Activated T-cell treated with anti-CD3 and anti-CD28 coated beads, Interleukin-2, amount 50 U/mL, for 24 hours (primary cell): Measurements from ENCODE around the gene ABLIM1.

Experiments used
- DNase-seq: peaks from one replicate; pipeline ENCODE4 v3.0.0-alpha.2; 2020
- H3K27ac Mint-ChIP-seq: 2 replicates; pipeline ENCODE4 v1.8.0; 2020; ENCODE audit warnings: mild to moderate bottlenecking, mixed read lengths
- H3K27me3 Mint-ChIP-seq: 2 replicates; pipeline ENCODE4 v1.8.0; 2020; ENCODE audit warnings: mixed read lengths
- H3K36me3 Mint-ChIP-seq: 2 replicates; pipeline ENCODE4 v1.8.0; 2020; ENCODE audit warnings: low read depth, mixed read lengths
- H3K4me1 Mint-ChIP-seq: 2 replicates; pipeline ENCODE4 v1.8.0; 2020; ENCODE audit warnings: low read depth, mixed read lengths
- H3K4me3 Mint-ChIP-seq: 2 replicates; pipeline ENCODE4 v1.8.0; 2020; ENCODE audit warnings: mild to moderate bottlenecking, moderate library complexity, mixed read lengths
- H3K9me3 Mint-ChIP-seq: 2 replicates; pipeline ENCODE4 v1.8.0; 2020; ENCODE audit warnings: mixed read lengths

ABLIM1 gene

GRCh38 chr10:114517368-114518250 is 140.5 kb downstream of the ABLIM1 start:
- Mint-ChIP-seq H3K9me3 (no peaks in the 10 kb centered on the region), H3K4me3 (peak overlapping the region; percentile 62), H3K36me3 (peaks cover 6% of the 10 kb centered on the region), H3K27ac (peak overlapping the region; percentile 91), H3K27me3 (no peaks in the 10 kb centered on the region), H3K4me1 (peaks cover 98% of the 10 kb centered on the region)
- DNase-seq, result no peak

DNA sequence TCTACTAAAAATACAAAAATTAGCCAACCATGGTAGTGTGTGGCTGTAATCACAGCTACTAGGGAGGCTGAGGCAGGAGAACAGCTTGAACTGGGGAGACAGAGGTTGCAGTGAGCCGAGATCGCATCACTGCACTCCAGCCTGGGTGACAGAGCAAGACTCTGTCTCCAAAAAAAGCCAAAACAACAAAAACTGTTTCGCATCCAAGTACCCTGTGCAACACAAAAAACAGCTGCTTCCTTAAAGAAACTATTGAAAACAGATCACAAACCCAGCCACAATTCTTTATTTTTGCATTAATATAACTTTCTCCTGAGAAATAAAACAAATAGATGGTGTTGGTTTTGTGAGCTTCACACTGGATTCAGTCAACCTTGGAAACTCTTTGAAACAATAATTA is 141.7 kb downstream of the ABLIM1 start:
- peaks cover 98% of the 10 kb centered on the region for H3K4me1 Mint-ChIP-seq
- no peak overlapping the region for H3K4me3 Mint-ChIP-seq
- no peaks in the 10 kb centered on the region for H3K9me3 Mint-ChIP-seq
- no peak for DNase-seq
- H3K27ac Mint-ChIP-seq, result peak overlapping the region; percentile 91
- H3K27me3 Mint-ChIP-seq, result no peaks in the 10 kb centered on the region
- H3K36me3 Mint-ChIP-seq, result peaks cover 13% of the 10 kb centered on the region

DNA sequence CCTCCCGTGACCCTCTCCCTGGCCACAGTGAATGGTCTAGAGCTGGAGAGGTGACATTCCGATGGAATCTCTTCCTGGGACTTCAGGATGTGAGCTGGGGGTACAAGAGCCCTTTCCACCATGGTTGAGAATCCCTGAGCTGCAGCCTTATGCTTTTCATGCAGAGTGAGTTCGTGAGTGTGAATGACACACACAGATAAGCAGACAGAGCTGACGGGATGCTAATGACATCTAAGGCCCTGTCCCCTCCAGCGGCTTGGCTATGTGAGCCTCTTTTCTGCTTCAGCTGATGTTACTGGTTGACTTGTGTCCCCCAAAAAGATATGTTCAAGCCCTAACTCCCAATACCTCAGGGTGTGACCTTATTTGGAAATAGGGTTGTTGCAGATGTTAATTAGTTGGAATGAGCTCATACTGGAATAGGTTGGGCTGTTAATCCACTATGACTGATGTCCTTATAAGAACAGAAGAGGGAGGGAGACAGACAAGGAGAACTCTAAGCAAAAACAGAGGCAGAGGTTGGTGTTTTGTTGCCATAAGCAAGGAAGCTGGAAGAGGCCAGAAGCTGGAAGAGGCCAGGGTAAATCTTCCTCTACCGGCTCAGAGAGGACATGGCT is 142.7 kb downstream of the ABLIM1 start:
- Mint-ChIP-seq H3K4me3 (peak overlapping the region; percentile 27), H3K36me3 (peaks cover 10% of the 10 kb centered on the region), H3K27ac (peak overlapping the region; percentile 91), H3K9me3 (no peaks in the 10 kb centered on the region), H3K4me1 (peaks cover 96% of the 10 kb centered on the region), H3K27me3 (no peaks in the 10 kb centered on the region)
- no peak for DNase-seq

- peaks cover 93% of the 10 kb centered on the region for H3K4me1 Mint-ChIP-seq
- H3K36me3 Mint-ChIP-seq, result peaks cover 21% of the 10 kb centered on the region
- H3K4me3 Mint-ChIP-seq, result peak overlapping the region; percentile 71
- H3K27ac Mint-ChIP-seq, result peak overlapping the region; percentile 91
- no peaks in the 10 kb centered on the region for H3K27me3 Mint-ChIP-seq
- H3K9me3 Mint-ChIP-seq, result no peaks in the 10 kb centered on the region
- DNase-seq, result no peak
These were observed 144.7 kb downstream of the ABLIM1 start for GRCh38 chr10:114513381-114513792.

DNA sequence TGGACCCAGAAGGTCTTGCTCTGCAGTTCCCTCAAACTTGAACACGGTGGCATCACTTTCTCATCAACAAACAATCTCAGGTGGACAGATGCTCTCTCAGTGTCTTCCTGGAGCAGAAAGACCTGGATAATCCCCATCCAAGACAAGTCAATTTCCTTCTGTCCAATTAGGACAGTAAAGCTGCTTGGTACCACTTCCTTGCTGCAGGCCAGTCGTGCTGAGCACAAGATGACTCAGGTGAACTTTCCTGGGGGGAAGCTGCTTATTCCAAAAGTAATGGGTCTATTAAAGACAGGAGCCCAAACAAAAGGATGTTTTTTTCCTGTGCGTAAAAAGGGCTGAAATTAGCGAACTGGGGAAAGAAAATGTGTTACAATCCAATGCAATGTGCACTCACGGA is 146.2 kb downstream of the ABLIM1 start:
- no peak for DNase-seq
- peaks cover 24% of the 10 kb centered on the region for H3K36me3 Mint-ChIP-seq
- H3K4me1 Mint-ChIP-seq, result peaks cover 93% of the 10 kb centered on the region
- H3K4me3 Mint-ChIP-seq, result no peak overlapping the region
- H3K27me3 Mint-ChIP-seq, result no peaks in the 10 kb centered on the region
- H3K27ac Mint-ChIP-seq, result peak overlapping the region; percentile 91
- no peaks in the 10 kb centered on the region for H3K9me3 Mint-ChIP-seq

GRCh38 chr10:114508376-114508775 is 149.7 kb downstream of the ABLIM1 start:
- no peak overlapping the region for H3K4me3 Mint-ChIP-seq
- H3K36me3 Mint-ChIP-seq, result peaks cover 43% of the 10 kb centered on the region
- H3K9me3 Mint-ChIP-seq, result no peaks in the 10 kb centered on the region
- H3K27me3 Mint-ChIP-seq, result no peaks in the 10 kb centered on the region
- H3K27ac Mint-ChIP-seq, result no peak overlapping the region
- no peak for DNase-seq
- peaks cover 91% of the 10 kb centered on the region for H3K4me1 Mint-ChIP-seq

DNA sequence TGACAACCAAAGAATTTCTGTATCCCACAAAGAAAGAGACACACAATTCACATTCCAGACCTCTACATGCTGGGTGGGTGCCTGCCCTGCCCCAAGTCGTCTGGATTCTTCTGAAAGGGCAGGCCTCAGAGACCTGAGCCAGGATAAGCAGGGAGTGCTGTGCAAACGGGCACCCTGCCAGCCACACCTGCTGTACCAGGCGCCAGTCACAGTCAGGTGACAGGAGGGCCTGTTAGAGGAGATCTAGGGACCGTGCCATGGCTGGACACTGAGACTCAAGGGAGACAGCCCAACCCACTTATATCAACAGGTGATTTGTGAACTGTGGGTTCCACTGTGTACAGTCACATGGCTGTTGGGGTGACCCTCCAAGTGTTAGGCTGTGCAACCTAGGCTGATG is 150.6 kb downstream of the ABLIM1 start:
- Mint-ChIP-seq H3K4me3 (no peak overlapping the region), H3K36me3 (peaks cover 45% of the 10 kb centered on the region), H3K27ac (peak overlapping the region; percentile 64)

DNA sequence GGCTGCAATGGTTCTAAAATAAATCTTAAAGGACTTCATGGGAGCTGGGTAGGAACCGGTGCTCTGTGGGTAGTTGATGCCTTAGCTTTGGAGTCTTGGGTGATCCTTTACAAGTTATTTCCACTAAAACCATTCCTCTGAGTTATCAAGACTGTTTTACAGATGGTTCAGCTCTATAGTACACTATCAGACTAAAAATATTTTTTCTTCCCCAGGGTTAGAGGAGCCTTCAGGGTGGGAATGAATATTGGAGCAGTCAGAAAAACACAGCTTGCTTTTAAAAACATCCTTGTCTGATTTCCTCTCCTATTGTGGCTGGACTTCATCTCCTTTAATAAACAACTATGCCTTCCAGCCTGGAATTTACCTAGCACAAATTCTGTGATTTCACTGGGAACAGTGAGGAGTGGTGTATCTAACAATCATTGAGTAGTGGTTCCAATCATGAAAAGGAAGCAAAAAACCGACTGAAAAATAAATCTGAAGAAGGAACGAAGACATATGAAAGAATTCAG is 151.1 kb downstream of the ABLIM1 start:
- peaks cover 46% of the 10 kb centered on the region for H3K36me3 Mint-ChIP-seq
- H3K9me3 Mint-ChIP-seq, result no peaks in the 10 kb centered on the region
- no peak overlapping the region for H3K4me3 Mint-ChIP-seq
- no peaks in the 10 kb centered on the region for H3K27me3 Mint-ChIP-seq
- peak overlapping the region; percentile 64 for H3K27ac Mint-ChIP-seq
- peaks cover 88% of the 10 kb centered on the region for H3K4me1 Mint-ChIP-seq
- no peak for DNase-seq

More for the DNA sequence above, 150.6 kb downstream of the ABLIM1 start:
- Mint-ChIP-seq H3K27me3 (no peaks in the 10 kb centered on the region), H3K9me3 (no peaks in the 10 kb centered on the region), H3K4me1 (peaks cover 89% of the 10 kb centered on the region)
- DNase-seq, result no peak

DNA sequence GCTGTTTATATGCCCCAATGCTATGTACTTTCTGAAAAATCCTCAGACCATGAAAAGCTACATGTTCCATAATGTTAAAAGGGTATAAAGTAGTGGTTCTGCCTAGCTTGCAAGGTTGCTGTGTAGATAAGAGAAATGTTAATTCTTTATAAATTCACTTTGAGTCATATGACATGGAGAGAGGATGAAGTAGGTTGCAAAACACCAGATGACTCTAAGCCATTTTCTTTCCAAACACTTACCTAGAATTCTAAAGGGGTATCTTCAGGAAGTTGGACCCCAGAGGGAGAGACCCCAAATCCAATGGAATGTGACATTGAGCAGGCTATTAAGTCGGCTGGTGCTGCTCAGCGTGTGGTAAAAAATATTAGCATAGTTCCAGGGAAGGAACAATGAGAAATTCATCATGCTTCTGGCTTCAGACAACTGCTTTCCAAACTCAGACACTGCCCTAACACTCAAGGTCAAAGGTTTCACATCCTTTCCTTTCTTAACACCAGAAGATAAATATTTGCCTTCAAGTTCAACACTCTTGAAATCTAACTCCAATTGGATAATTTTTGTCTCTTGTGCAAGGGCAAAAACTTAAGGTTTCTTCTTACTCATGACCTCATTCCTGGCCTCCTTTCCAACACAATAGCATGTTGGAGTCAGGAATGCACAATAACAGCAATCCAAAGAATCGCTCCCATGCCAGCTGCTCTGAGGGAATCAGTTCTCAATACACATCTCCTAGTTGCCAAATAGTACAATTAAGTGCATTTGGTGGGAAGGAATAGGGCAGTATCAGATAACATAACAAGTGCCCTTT is 153.1 kb downstream of the ABLIM1 start:
- no peaks in the 10 kb centered on the region for H3K9me3 Mint-ChIP-seq
- H3K4me1 Mint-ChIP-seq, result peaks cover 92% of the 10 kb centered on the region
- H3K36me3 Mint-ChIP-seq, result peaks cover 46% of the 10 kb centered on the region
- no peak for DNase-seq
- no peak overlapping the region for H3K4me3 Mint-ChIP-seq
- peak overlapping the region; percentile 83 for H3K27ac Mint-ChIP-seq
- H3K27me3 Mint-ChIP-seq, result no peaks in the 10 kb centered on the region

DNA sequence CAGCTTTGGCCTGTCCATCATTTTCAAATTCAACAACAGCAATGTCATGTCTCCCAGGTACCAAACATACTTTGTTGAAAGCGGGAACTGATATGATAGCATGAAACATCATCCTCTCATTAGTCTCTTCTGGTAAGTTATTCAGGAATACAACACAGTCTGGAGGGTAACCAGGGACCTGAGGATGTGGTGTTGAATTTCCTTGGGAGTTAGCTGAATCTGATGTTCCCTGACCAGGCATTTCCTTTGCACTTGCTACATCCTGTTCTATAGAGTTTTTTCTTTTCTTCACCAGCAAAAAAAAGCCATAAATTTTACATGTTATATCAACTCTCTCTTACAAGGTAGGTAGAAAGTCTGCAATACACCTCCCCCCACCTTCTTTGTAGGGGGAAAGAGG is 156.0 kb downstream of the ABLIM1 start:
- H3K36me3 Mint-ChIP-seq, result peaks cover 39% of the 10 kb centered on the region
- peaks cover 90% of the 10 kb centered on the region for H3K4me1 Mint-ChIP-seq
- no peak overlapping the region for H3K4me3 Mint-ChIP-seq
- no peaks in the 10 kb centered on the region for H3K27me3 Mint-ChIP-seq
- no peaks in the 10 kb centered on the region for H3K9me3 Mint-ChIP-seq
- H3K27ac Mint-ChIP-seq, result peak overlapping the region; percentile 58
- DNase-seq, result no peak

DNA sequence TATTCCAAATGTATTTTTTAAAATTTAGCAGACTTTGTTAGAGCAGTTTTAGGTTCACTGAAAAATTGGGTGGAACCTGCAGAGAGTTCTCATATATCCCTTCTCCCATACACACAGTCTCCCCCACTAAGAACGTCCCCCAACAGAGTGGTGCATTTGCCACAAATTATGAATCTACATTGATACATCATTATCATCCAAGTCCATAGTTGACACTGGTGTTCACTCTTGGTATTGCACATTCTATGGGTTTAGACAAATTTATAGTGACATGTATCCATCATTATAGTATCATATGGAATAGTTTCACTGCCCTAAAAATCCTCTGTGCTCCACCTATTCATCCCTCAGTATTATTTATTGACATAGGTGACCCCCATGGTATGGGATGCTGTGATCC is 156.4 kb downstream of the ABLIM1 start:
- peak overlapping the region; percentile 58 for H3K27ac Mint-ChIP-seq
- H3K27me3 Mint-ChIP-seq, result no peaks in the 10 kb centered on the region
- peaks cover 35% of the 10 kb centered on the region for H3K36me3 Mint-ChIP-seq
- DNase-seq, result no peak
- H3K4me3 Mint-ChIP-seq, result no peak overlapping the region
- H3K4me1 Mint-ChIP-seq, result peaks cover 90% of the 10 kb centered on the region
- H3K9me3 Mint-ChIP-seq, result no peaks in the 10 kb centered on the region

- Mint-ChIP-seq H3K27me3 (no peaks in the 10 kb centered on the region), H3K9me3 (peaks cover 2% of the 10 kb centered on the region), H3K4me1 (peaks cover 89% of the 10 kb centered on the region), H3K4me3 (no peak overlapping the region), H3K36me3 (peaks cover 42% of the 10 kb centered on the region), H3K27ac (peak overlapping the region; percentile 94)
- no peak for DNase-seq
These were observed 157.4 kb downstream of the ABLIM1 start for GRCh38 chr10:114500643-114501042.

DNA sequence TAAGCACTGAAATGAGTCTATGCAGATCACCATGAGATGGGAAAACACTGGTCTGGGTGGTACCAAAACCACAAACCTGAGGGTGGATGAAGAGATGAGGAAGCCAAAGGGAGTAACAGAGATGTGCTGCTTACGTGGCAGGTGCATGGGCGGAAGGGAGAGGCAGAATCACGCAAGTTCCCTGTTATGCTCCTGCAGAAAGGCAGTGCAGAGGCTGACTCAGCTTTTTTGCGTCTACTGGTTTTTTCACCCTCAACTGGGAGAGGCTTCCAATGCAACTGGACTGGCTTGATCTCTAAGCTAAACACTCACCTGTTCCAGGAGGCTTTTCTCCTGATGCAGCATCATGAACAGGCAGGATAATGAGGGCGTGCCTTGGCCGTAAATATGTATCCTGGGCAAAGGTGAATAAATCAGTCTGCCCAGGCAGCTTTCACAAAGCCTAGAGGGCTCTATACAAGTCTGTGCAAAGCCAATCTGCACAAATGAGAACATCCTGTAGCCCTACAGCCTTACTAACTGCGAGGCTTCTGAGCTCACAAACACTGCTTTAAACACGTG is 158.4 kb downstream of the ABLIM1 start:
- Mint-ChIP-seq H3K4me3 (peak overlapping the region; percentile 68), H3K27ac (peak overlapping the region; percentile 94), H3K36me3 (peaks cover 47% of the 10 kb centered on the region), H3K9me3 (peaks cover 6% of the 10 kb centered on the region), H3K4me1 (peaks cover 89% of the 10 kb centered on the region), H3K27me3 (no peaks in the 10 kb centered on the region)
- DNase-seq, result peak; percentile 80

GRCh38 chr10:114499116-114499515 is 159.0 kb downstream of the ABLIM1 start:
- peak overlapping the region; percentile 68 for H3K4me3 Mint-ChIP-seq

More at GRCh38 chr10:114499116-114499515, 159.0 kb downstream of the ABLIM1 start:
- Mint-ChIP-seq H3K27me3 (no peaks in the 10 kb centered on the region), H3K27ac (peak overlapping the region; percentile 94), H3K36me3 (peaks cover 46% of the 10 kb centered on the region), H3K4me1 (peaks cover 89% of the 10 kb centered on the region), H3K9me3 (peaks cover 6% of the 10 kb centered on the region)
- DNase-seq, result no peak
